DMS 273 treated with DMSO at 0.1 percent for 48 hours (cell line): Measurements from ENCODE around the gene BCAP29.
"Not testable (repeated sequence)": the region's sequence is repeated elsewhere in the genome, so short reads cannot be mapped to it uniquely, and the experiment has no call there.

ENCODE experiments used
- DNase-seq: peaks from one replicate; lab custom pipeline; 2025; lab: John Stamatoyannopoulos, UW

The BCAP29 gene, protein sequence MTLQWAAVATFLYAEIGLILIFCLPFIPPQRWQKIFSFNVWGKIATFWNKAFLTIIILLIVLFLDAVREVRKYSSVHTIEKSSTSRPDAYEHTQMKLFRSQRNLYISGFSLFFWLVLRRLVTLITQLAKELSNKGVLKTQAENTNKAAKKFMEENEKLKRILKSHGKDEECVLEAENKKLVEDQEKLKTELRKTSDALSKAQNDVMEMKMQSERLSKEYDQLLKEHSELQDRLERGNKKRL

DNA sequence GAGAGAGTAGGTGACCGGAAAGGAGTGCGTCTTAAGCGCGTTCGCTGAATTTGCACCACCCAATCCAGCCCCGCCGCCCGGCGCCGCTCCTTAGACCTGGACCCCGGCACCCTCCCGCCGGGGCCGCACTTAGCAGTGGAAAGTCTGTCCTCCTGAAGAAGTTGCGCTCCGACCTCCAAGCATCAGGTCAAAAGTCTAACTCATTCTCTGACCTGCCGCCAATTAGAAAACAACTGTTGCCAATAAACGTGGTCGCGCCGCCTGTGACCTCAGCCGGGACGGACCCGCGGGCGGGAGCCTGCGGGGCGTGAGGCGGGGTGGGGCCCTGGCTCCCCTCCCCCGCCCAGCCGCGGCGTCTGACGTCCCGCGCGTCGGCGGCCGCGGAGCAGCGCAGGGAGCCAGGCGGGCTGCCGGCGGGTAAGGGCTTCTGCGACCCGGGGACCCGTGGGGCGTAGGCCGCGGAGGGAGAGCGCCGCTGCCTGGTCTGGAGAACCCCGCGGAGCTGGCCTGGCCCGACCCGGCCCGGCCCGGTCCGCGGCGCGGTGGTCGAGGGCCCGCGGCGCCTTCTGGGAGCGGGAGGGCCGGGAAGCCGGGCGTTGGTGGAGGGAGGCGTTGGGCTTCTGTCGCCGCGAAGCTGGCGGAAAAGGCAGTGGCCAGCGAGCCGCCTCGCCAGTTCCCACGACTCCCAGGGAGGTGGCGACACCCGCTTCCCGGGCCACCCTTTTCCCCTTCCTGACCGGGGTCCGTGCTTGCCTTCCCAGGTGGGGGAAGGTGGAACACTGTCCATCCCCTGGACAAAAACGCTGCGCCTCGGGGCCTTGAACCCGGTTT is at the start of gene BCAP29:
BCAP29 (plus strand) TSS at position 362 of the 831 bp plus-strand sequence. CDS start 527 bp downstream, outside the sequence.
- DNase-seq = peak; percentile 71

DNA sequence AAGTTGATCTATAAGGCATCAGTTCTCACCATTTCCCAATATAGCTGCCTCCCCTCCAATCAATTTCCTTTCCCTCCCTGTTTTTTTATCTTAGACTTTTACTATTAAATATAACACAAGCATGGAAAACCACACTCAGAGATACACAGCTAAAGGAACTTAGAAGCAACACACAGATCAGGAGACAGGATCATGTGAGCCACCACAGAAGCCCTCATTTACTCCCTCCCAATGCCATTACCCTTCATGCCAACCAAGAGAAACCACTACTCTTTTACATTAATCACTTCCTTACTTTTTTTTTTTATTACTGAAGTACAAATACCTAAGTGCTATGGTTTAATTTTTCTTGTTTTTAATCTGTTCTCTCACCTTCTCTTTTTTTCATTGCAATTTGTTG is 49.3 kb upstream of the BCAP29 start:
- no peak for DNase-seq

DNA sequence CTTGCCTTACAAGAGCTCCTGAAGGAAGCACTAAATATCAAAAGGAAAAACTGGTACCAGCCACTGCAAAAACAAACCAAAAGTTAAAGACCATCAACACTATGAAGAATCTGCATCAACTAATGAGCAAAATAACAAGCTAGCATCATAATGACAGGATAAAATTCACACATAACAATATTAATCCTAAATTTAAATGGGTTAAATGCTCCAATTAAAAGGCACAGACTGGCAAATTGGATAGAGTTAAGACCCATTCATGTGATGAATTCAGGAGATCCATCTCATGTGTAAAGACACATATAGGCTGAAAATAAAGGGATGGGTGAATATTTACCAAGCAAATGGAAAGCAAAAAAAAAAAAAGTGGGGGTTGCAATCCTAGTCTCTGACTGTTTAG is 45.9 kb upstream of the BCAP29 start:
- DNase-seq = no peak

DNA sequence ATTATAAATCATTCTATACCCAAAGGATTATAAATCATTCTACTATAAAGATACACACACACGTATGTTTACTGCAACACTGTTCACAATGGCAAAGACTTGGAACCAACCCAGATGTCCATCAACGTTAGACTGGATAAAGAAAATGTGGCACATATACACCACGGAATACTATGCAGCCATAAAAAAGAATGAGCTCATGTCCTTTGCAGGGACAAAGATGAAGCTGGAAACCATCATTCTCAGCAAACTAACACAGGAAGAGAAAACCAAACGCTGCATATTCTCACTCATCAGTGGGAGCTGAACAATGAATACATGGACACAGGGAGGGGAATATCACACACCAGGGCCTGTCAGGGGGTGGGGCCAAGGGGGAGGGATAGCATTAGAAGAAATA is 42.8 kb upstream of the BCAP29 start:
- DNase-seq = not testable (repeated sequence)

DNA sequence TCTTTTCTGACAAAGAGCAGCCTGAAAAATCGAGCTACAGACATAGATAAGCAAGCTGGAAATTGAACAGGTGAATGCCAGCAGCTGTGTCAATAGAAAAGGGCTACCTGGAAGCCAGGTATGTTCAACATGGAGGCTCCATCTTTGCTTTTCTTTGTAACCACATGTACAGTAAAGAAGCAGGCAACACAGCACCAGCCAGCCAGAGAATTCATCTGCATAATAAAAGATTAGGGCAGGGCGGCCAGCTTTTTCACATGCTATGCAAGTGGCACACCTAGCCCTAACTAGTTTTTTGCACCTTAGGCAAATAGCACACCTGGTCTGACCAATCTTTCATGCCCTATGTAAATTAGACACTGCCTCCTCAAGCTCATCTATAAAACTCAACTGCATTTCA is 42.0 kb upstream of the BCAP29 start:
- no peak for DNase-seq

DNA sequence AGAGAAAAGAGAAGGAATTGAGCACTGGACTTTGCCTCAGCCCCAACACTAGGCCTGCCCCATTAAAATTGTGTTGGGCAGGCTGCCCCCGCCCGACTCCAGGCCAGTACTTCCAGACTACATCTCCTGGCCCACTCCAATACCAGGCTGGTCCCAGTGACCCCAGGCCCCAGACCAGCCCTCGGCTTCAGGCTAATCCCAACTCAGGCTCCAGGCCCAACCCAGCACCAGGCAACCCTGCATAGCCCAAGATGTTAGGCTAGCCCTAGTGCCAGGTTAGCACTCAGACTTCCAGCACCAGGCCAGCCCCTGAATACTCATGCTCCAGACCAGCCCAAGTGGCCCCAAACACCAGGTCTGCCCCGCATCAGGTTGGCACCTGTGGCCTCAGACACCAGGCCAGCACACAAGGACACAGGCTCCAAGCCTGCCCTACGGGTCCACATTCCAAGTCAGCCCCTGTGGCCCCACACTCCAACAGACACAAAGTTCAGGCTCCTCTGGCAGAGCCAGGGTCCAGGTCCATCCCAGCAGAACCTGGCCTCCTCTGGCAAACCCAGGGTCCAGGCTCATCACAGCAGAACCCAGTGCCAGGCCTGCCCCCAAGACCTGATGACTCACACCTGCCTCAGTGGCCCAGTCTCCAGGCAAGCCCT is 36.6 kb upstream of the BCAP29 start:
- DNase-seq = no peak

DNA sequence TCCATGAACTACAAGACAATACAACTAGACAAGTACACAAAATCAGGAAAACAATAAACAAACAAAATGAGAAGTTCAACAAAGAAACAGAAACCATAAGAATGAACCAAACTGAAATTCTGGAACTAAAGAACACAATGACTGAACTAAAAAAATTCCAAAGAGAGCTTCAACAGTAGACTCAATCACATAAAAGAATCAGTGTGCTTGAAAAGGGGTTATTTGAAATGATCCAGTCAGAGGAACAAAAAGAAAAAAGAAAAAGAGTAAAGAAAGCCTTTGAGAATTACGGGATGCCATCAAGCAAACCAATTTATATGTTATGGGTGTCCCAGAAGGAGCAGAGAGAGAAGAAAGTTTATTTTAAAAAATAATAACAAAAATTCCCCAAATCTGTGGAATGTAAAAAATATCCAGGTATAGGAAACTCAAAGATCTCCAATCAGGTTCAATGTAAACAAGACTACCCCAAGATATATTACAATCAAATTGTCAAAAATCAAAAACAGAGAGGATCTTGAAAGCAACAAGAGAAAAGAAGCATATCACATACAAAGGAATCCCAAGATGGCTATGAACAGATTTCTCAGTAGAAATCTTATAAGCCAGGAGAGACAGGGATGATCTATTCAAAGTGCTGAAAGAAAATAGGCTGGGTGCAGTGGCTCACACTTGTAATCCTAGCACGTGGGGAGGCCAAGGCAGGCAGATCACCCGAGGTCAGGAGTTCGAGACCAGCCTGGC is 35.0 kb upstream of the BCAP29 start:
- DNase-seq = no peak

DNA sequence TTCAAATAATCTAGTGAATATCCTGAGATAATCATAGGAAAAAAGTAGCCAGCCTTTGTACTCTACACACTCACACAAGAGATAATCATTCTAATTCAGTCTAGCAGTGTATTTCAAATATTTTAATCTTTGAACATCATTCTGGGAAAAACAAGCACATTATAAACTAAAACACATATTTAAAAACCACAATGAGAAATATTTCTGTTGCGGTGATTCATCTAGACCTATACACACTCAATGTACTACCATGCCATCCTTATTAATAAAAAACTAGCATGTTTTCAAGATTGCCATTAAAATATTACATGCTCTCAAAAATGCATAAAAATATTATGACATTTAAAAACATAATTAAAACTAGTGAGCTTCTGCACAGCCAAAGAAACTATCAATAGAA is 28.1 kb upstream of the BCAP29 start:
- no peak for DNase-seq

DNA sequence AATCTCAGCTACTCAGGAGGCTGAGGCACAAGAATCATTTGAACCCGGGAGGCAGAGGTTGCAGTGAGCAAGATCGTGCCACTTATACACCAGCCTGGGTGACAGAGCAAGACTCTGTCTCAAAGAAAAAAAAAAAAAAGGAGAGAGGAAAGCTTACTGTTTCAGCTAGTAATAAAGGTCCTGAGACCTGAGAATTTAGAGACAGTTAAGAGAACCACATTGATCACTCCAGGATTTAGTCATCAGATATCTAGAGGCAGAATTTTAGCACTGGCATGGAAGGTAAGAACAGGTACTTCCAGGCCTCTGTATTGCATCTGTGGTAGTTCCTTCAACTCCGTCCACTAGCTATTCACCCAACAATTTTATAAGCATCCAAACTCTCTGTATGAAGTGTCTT is 24.2 kb upstream of the BCAP29 start:
- DNase-seq = no peak

DNA sequence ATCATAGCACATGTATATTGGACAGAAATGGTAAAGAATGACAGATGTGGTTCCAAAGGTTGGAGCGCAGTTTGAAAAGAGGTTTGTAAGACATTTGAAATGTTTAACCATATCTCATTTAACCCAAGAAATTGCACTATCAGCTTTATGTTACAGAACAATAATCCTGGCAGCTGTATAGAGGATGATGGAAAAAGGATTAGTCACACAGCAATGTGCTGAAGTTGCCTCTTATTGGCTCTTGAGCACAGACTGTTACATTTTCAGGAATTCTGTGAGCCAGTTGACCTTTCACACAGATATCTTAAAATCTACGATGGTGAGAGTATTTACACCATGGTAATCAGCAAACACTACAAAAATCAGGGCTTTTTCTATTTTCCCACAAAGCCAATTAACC is 20.2 kb upstream of the BCAP29 start:
- DNase-seq = no peak

DNA sequence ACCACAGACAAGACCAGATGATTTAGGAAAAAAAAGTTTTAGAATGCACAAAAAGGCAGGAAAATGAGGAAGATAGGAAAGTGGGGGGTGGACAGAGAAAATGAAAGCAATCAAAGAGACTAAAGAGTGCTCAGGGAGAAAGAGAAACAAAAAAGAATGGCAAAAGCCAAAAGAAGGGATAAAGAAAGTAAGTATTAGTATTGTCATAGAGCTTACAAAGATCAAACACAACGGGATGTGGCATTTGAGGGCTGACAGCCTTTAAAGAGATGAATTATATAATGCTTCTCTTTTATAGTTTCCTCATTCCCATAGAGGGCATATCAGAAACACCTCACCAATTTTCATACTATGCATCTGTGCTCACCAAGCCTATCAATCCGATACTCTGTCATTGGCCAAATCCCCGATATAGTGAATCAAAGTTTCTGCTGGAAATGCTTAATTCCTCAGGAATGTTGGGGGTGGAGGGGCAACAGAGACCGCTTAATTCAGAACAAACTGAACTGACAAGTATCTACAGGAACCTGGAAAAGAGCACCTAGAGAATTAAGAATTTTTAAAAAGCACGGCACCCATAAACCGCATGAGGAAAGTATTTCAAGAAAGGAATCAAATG is 19.0 kb upstream of the BCAP29 start:
- no peak for DNase-seq

DNA sequence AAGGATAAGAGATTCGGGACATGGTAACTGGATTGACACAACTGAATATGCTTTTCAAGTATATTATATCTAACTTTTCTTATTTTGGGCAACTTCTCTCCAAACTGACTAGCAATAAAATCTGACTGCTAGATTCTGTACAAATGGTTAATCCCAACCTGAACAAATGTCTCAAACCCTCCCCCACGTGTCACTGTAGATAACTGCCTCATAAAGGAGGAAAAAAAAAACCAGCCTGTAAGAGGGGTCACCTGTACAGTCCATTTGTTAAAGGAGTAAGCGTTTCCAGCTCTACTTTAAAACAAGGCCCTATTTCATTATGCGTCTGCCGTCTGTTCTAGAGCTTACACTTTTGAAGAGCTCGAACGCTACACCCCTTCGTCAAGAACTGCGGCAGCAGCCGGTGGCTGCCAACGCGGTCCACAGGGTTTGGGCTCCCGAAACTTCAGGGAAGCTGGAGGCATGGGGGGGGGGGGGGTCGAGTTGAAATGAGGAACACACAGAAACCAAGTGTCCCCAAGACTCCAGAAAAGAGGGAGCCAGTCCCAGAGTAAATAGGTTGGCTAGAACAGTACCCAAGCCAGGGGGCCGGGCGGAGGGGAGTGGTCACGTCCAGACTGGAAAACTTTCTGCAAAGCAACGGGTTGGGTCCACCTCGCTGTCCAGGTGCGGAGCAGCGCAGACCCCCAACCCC is 16.8 kb upstream of the BCAP29 start:
- no peak for DNase-seq

DNA sequence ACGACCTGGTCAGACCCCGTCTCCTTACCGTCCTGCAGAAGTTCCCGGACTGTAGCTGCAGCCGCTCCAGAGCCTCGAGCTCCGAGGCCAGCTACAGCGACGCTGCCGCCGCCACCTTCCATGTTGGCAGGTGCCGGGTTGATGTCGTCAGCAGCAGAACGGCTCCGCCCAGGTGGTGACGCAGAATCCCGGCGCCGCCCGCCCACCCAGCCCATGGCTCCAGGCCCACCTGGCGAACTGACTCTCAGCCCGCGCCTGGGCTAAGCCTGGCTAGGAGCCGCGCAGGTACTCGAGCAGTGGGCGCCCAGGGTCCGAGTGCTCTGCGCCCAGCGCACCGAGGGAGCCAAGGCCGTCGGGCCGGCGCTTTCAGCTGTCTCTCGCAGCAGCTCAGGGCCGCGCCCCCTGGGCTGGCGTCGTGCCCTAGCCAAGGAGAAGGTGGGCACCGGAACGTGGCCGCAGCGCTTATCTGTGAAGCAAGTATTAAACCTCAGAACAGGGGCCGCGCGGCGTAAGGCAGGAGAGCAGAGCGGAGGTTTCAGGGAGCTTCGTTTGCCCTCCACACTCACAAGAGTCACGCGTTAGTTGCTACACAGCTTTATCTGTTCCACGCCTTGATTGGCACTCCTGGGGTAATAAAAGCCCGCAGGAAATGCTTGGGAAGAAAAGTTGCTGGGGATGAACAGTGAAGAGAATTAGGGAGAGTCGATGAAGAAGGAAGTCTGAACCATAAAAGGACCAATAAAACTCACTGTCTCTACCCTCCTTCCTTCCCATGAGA is 16.1 kb upstream of the BCAP29 start, which contains the start of the genes COG5 and DUS4L:
COG5 (minus strand) TSS at position 146 of the 778 bp plus-strand sequence; CDS start at position 122, 24 bp downstream.
DUS4L (plus strand) TSS at position 197 of the 778 bp plus-strand sequence. CDS start 3,100 bp downstream, outside the sequence.
- DNase-seq = peak; percentile 40

DNA sequence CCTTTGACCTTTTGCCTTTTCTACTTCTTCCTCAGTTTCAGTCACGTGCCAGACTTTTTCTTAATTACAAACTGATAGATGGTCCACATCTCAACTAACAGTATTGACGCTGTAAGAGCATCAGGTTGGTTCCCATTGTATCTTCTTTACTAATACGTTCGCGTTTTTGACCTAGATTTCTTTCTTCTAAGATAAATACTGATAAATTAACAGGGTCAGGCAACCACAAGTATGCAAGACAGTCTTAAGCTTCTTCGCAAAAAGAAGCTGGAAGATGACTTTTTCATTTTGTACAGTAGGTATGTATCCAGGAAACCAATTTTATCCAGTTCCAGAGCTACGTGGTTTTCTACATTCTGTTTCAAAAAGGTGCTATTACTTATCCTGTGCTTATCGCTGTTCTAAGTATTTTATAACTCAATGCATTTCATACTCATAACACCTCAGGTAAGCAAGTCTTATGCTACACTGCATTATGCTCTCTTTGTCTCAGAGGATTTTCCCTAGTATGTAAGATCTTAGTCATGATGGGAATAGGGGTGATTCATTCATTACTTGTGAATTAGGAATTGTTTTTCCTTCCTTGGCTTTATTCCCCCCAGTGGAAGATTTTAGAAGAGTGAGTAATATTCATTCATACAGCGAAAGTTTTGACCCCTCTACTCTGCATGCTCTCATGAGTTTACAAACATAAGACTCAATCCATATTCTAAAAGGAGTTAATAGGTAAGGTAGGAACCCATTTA is 15.3 kb upstream of the BCAP29 start:
- DNase-seq = no peak

DNA sequence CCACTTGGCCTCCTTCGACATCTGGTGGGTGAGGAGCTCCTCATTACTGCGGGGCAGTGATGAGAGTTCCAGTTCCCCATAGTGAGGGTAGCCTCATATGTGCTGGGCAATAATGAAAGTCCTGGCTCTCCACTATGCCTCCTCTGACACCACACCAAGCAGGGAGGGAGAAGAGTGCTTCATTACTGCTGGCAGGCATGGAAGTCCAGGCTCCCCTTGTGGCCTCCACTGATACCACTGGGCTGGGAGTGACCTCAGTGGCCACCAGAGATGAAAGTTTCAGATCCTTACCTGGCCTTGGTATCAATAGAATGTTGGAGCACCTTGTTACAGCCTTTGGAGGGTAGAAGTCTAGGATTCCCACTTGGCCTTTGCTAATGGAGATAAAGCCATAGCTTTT is 9.7 kb upstream of the BCAP29 start:
- no peak for DNase-seq

DNA sequence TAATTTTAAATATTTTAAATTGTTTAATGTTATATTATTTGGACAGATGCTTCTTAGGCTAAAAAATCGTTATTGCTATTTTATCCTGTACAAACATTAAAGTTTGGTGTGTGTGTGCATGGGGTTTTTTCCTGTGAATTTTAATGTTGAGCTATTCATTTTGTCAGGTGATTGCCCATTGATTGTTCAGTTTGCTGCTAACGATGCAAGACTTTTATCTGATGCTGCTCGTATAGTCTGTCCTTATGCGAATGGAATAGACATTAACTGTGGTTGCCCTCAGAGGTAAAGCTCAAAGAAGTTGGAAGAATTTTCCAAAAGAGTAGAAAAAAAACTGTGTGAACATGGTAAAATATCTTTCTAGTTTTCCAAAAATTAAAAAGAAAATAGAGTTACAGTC is 6.5 kb upstream of the BCAP29 start:
- DNase-seq = no peak

DNA sequence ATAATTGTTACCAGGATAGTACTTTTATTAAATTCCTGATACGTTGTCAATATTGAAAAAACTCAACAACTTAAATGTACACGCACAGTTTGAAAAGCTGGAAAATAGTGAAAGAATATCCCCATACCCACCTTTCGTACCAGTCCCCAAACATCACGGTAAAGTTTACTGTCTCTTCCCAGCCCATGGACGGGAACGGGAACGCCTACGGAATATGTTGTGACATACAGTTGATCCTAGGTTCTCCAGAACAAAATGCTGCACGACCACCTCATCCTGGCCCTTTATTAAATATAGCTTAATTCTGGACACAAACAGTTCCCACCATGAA is 527 bp upstream of the BCAP29 start:
- no peak for DNase-seq

DNA sequence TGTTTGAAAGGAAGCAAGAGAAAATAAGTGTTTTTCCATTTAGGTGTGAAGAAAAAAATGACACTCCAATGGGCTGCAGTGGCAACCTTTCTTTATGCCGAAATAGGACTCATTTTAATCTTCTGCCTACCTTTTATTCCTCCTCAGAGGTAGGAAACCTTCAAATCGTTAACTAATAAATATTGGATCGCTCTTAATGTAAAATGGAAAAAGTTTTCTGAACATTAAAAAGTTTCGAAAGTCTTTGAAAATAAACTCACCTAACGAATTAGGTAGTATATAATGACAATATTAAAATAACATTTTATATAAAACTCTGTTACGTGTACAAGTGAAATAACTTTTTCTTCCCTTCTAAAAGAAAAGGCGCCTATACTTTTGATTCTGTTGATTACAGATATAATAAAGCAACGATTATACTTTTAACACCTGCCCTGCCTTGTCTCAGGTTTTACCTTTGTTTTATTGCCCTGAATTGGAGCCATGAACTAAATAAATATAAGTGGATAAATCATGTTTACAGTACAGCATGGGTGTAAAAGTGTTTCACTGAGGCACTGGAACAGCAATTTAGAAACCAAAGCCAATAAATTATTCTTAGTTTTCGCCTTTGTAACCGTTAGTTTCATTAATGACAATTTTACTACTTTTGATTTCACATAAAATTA is 804 bp downstream of the BCAP29 start:
- DNase-seq = no peak

DNA sequence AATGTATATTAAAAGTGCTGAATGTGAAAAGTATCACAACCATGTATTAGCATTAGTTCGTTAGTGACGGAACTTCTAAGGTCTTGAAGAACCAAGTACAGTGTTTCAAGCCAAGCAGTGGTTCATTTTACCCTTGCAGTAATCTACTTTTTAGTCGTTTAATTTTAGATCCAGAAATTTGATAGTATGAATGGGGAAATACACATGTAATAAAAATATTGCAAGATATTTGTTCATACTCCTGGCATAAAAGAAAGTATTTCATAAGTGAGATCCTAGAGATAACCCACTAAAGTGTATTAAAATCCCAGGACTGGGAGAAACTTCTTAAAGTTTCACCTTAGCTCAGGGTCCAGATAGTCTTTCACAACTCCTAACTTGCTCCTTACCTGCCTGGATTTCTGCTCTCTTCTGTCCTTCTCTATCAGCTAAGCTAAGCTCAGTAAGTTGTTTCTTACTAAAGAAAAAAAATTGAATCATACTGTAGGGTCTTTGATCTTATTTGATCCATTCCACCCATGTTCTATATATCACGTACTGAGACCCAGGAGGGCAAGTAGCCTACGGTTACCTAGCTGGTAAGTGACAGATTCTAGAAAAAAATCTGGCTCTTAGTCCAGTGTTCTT is 1.5 kb downstream of the BCAP29 start:
- DNase-seq = no peak
